OCI-M2 (cell line): Measurements from ENCODE around the gene DGCR6L.
"Not testable (repeated sequence)": the region's sequence is repeated elsewhere in the genome, so short reads cannot be mapped to it uniquely, and the experiment has no call there.

Experiments
- DNase-seq: peaks from one replicate; lab custom pipeline; 2025; ENCODE audit not compliant: unreplicated experiment; lab: John Stamatoyannopoulos, UW

The DGCR6L gene

DNA sequence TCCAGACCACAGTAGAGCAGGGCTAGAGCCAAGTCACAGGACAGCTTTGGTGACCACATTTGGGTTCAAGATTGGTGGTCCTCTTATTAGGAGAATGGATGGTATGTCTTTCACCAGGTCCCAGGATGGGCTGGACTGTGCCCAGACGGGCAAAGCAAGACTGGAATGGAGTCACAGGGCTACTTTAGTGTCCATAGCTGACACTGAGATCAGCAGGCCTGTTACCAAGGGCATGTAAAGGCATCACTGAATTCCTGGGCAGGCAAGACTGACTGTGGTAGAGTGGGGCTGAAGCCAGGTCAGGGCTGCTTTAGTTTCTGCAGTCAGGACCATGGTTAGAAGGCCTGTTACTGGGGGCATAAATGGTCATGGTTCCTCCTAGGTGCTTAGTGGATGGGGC is 6.1 kb upstream of the DGCR6L start:
- not testable (repeated sequence) for DNase-seq

DNA sequence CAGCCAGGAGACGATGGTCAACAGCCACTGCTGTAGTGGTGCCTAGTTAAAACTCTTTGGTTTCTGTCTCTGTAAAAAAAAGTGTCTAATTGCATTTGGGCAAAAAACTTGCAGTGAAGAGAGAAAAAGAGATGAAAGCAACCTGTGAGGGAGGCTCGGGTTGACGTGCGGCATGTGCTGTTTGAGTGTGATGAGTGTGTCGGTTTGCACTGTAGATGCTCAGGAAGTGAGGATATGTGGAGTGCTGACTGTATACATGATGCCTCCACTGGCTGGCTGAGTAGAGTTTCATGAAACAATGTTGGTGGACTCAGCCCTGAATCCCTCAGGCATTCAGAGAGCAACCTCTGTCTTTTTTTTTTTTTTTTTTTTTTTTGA is 4.3 kb upstream of the DGCR6L start:
- no peak for DNase-seq

- not testable (repeated sequence) for DNase-seq
Observed at GRCh38 chr22:20321552-20322211, 1.8 kb upstream of the DGCR6L start.

- not testable (repeated sequence) for DNase-seq
Observed at GRCh38 chr22:20320659-20321551, 1.0 kb upstream of the DGCR6L start.

- DNase-seq: no peak
Observed at GRCh38 chr22:20319041-20319744, 667 bp downstream of the DGCR6L start.

- not testable (repeated sequence) for DNase-seq
Observed at GRCh38 chr22:20318043-20318688, 1.7 kb downstream of the DGCR6L start.

DNA sequence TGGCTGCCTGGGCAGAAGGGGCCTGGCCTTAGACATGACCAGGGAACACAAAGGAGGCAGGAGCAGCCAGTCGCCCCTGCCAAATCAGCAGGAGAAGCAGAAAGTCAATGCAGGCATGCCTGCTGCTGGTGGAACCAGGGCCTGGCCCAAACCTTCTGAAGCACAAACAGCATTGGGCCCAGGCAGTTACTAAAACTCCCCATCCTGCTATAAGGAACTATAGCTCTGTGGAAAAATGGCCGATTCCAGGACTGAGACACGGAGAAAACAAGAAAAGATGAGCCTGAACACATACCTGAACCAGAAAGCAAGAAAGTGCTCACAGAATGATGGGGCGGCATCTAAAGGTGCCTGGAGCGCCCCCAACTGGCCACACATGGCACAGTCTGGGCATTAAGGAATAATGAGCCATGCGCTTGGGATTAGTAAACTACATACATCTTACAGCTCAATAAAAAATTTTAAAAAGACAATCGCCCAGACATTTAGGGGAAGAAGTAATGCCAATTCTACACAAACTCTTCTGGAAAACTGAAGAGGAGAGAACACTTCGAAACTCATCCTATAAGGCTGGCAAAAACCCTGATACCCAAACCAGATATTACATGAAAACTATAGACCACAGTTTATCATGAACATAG is 2.3 kb downstream of the DGCR6L start:
- DNase-seq: not testable (repeated sequence)

- no peak for DNase-seq
Observed at GRCh38 chr22:20316844-20317401, 2.9 kb downstream of the DGCR6L start.

- no peak for DNase-seq
Observed at GRCh38 chr22:20316217-20316843, 3.5 kb downstream of the DGCR6L start.

DNA sequence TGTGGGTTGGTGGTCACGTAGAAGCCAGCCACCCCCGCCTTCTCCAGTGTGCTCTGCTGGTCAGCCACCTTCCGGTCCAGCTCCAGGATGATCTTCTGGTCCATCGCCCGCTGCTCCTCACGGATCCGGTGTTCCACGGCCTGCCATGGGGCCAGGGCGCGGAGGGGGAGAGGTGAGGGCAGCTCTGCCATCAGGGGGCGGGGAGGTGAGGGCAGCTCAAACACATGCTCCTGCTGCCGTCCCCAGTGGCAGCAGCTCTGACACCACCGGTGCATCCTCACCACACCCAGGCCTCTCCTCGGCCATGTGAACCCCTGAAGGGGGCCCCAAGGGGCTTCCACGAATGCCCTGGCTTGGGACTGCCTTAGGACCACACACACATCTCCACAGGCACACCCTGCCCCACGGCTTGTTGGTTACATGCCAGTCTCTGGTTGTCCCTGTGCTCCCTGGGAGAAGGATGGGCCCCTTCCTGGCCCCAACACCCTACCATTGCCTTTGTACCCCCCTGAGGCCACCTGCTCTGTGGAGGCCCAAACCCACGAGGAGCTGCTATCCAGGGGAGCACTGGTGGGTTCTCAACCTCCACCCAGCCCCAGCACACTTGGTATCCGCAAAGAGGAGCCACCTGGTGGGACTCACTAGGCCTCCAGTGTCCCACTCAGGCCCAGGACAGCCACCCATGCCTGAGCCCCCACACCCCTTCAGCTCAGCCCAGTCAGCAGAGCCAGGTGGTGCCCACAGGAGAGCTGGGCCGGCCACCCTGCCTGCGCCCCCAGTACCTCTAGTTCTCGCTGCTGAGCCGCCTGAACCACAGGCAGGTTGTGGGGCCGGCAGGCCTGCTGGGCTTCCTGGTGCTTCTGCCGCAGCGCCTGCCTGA is 4.3 kb downstream of the DGCR6L start:
- no peak for DNase-seq

GRCh38 chr22:20314741-20315336 is 5.0 kb downstream of the DGCR6L start:
- DNase-seq: not testable (repeated sequence)

- DNase-seq: not testable (repeated sequence)
Observed at GRCh38 chr22:20314206-20314605, 5.7 kb downstream of the DGCR6L start.

DNA sequence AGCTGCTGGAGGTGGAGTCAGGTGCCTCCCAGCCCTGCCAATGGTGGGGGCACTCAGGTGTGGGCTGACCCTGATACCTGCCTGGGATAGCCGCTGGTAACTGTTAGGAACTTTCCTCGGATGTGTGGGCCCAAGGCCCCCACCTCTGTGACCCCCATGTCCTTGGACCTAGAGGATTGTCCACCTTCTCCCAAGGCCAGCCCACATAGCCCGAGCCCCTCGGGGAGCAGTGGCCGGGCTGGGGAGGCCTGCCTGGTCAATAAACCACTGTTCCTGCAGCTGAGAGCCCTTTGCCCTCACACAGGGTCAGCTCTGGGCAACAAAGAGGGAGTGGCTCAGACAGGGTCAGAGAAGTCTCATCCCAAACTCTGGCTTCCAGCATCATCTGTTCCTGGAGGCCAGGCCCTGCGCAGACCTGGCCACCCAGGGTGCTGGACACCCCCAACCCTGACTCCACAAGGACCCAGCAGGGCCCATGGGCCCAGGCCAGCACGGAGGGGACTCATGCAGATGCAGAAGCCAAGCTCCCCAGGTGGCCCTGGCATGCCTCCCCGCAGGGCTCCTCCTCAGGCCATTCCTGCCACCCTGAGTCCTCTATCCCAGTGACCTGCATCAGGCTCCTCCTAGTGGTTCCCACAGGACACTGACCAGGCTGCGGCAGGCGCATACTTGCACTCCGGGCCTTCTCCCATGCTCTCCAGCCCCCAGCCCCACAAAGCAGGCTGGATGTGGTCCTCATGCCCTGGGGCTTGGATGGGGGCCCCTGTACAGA is 6.4 kb downstream of the DGCR6L start:
- not testable (repeated sequence) for DNase-seq

DNA sequence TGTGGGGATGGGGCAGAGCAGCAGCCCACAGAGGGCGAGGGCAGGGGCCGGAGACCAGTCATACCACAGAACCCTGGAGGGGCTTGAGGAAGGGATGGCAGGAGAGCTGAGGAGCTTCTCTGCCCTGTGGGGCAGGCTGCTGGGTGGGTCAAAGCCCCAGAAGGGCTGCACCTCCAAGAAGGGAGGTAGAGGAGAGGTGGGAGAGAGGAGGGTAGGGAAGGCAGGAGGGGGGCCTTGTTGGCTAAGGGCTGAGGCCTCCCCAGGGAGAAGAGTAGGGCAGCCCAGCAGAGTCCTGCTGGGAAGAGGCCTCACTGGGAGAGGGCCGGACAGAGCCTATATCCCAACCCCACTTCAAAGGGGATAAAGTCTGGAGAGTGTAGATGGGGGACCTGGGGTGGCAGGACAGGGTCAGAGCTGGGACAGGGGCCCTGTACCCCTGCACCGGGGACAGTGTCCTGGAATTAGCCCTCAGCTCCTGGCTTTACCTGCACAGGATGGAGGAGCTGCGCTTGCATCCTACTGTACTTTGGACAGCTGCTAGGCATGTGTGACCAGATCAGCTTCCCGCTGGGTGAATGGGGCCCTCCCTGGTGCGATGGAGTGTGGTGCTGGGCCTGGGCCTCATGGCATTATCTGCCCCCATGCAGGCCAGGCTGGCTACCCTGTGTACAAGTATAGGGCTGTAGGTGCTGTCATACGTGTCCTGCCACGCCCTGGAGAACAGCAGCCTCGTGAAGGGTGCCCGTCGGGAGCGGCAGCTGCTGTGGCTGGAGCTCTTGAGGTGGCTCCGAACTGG is 7.3 kb downstream of the DGCR6L start:
- DNase-seq: no peak

- not testable (repeated sequence) for DNase-seq
Observed at GRCh38 chr22:20311249-20312062, 8.4 kb downstream of the DGCR6L start.

GRCh38 chr22:20310773-20311172 is 9.1 kb downstream of the DGCR6L start:
- DNase-seq: not testable (repeated sequence)
